ENCODE results near the gene BAIAP2.

BAIAP2 gene

GRCh38 chr17:81113158-81113724, 78.3 kb downstream of the BAIAP2 start:
- no peak for DNase-seq

GRCh38 chr17:81114351-81115093, 79.6 kb downstream of the BAIAP2 start:
- DNase-seq: no peak

GRCh38 chr17:81115219-81115618, 80.3 kb downstream of the BAIAP2 start:
- no peak for DNase-seq

- DNase-seq: no peak
These were observed 81.0 kb downstream of the BAIAP2 start for GRCh38 chr17:81115749-81116464.

- DNase-seq: no peak
These were observed 81.8 kb downstream of the BAIAP2 start for GRCh38 chr17:81116704-81117103.

GRCh38 chr17:81117672-81118198, 82.8 kb downstream of the BAIAP2 start:
- DNase-seq: no peak

GRCh38 chr17:81118308-81119221, 83.6 kb downstream of the BAIAP2 start:
- DNase-seq: no peak

GRCh38 chr17:81119223-81120148, 84.5 kb downstream of the BAIAP2 start:
- peak; percentile 90 to 91 for DNase-seq

- no peak for DNase-seq
These were observed 85.2 kb downstream of the BAIAP2 start for GRCh38 chr17:81120149-81120484.

GRCh38 chr17:81120695-81121621, 86.0 kb downstream of the BAIAP2 start:
- peak in 1 of 2 donors; percentile 2 for DNase-seq

GRCh38 chr17:81121841-81122733, 87.1 kb downstream of the BAIAP2 start:
- no peak for DNase-seq

GRCh38 chr17:81123052-81124048, 88.4 kb downstream of the BAIAP2 start:
- no peak for DNase-seq

GRCh38 chr17:81124377-81124776, 89.4 kb downstream of the BAIAP2 start:
- DNase-seq: no peak

GRCh38 chr17:81125573-81126081, 90.7 kb downstream of the BAIAP2 start:
- no peak for DNase-seq

- DNase-seq: no peak
These were observed 91.6 kb downstream of the BAIAP2 start for GRCh38 chr17:81126281-81127132.

GRCh38 chr17:81127133-81127455, 92.1 kb downstream of the BAIAP2 start:
- DNase-seq: no peak
